C4-2B (cell line): ENCODE measurements around the gene DDX1.

Experiments
- H3K27ac ChIP-seq: fragments of 450-650 bp; 2 replicates; pipeline ENCODE4 v1.5.1; 2017
- ZFX ChIP-seq: fragments of 450-650 bp; IDR thresholded peaks from 2 replicates; pipeline ENCODE4 v1.6.1; 2017
- TF ChIP-seq, protein P1 (sequence below): fragments of 450-650 bp; conservative IDR thresholded peaks from 2 replicates; pipeline ENCODE4 v1.5.1; 2017; ENCODE audit warnings: mild to moderate bottlenecking

Gene DDX1

DNA sequence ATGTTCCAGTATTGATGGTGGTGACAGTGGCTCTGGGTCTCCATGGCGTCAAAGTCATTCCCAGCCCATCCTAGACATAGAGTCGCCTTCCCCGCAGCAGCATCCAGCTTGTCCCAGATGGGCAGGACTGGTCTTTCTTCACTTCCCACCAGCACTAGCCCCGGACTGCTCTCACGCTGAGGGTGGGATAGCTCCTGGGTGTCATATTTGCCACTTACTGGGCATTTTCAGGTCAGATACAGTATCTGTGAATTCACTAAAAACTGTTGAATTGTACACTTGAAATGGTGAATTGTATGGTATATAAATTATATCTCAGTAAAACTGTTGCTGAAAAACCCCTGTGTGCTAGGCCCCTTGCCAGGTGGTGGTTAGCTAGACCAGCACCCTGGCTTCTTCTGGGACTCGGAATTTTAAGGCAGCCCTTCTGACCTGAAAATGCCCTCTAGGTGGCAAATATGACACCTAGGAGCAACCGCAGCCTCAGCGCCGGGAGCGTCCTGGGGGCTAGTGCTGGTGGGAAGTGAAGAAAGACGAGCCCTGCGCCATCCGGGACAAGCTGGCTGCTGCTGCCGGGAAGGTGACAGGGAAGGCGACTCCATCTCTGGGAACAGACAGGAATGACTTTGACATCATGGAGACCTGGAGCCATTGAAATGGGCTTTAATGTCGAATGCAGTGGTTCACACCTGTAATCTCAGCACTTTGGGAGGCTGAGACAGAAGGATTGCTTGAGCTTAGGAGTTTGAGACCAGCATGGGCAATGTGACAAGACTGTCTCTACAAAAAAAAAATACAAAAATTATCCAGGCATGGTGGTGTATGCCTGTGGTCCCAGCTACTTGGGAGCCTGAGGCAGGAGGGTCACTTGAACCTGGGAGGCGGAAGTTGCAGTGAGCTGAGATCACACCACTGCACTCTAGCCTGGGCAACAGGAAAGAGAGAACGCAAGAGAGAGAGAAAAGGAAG, 56.2 kb downstream of the DDX1 start:
- no peak overlapping the region for H3K27ac ChIP-seq
- no peak for TF ChIP-seq ZFX
- TF ChIP-seq, protein P1, sequence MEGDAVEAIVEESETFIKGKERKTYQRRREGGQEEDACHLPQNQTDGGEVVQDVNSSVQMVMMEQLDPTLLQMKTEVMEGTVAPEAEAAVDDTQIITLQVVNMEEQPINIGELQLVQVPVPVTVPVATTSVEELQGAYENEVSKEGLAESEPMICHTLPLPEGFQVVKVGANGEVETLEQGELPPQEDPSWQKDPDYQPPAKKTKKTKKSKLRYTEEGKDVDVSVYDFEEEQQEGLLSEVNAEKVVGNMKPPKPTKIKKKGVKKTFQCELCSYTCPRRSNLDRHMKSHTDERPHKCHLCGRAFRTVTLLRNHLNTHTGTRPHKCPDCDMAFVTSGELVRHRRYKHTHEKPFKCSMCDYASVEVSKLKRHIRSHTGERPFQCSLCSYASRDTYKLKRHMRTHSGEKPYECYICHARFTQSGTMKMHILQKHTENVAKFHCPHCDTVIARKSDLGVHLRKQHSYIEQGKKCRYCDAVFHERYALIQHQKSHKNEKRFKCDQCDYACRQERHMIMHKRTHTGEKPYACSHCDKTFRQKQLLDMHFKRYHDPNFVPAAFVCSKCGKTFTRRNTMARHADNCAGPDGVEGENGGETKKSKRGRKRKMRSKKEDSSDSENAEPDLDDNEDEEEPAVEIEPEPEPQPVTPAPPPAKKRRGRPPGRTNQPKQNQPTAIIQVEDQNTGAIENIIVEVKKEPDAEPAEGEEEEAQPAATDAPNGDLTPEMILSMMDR, result no peak

DNA sequence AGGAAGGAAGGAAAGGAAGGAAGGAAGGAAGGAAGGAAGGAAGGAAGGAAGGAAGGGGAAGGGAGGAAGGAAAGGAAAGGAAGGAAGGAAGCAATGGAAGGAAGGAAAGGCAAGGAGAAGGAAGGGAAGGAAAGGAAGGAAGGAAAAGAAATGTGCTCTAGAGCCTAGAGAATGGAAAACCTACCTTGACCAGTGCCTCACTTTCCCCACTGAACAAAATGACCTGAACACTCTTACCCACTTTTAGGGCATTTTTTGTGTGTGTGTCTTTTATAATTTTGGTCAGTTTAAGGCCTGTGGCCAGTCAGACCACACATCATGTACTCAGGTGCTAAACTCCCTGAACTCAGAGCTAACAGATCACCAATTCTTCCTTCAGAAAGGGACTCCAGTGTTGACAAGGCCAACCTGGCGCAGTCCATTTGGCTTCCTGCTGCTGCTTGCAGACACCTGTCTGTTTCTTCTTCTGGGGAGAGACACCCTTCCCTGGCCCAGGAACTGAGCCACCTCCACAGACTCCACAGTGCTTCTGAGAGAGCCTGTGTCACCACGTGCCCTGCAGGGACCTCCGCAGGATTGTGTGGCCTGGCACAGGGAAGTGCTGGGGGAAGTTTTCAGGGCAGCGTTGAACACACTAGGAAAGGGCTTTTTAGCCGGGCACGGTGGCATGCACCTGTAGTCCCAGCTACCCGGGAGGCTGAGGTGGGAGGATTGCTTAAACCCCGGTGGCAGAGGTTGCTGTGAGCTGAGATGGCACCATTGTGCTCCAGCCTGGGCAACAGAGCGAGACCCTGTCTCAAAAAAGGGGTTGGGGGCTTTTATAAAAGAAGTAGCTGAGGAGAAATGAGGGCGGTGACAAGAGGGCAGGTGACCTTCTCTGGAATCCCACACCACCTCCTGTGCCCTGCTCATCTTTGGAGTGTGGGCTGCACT, 57.2 kb downstream of the DDX1 start:
- no peak for TF ChIP-seq ZFX
- TF ChIP-seq, protein P1, result no peak
- H3K27ac ChIP-seq, result no peak overlapping the region

DNA sequence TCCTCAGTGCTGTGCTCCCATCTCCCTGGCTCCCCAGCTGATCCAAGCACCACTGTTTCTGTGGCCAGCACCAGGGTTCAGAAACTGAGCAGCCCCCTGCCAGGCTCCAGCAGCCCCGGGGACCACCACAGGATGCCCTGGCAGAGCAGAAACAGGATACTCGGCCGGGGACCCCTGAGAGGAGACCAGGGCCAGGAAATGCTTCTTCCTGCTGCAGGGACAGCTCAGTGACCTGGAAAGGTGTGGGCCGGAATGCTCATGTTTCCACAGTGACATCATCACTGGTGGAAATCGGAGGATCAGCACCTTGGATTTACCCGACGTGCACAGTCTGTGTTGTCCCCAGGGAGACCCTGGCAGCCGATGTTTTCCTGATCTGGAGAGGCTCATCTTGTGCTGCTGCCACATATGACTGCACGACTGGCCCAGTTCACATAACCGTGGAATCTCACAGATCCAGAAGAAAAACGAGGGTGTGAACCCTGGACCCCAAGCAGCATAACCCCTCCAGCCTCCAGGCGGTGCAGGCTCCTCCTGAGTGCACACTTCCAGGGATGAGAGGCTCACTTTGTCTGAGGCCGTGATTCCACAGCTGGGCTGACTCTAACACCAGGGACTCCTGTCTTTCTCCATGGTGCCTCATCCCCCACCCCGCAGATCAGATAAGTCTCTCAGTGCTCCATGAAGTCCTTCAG, 58.0 kb downstream of the DDX1 start:
- TF ChIP-seq, protein P1, result no peak
- TF ChIP-seq ZFX, result no peak
- no peak overlapping the region for H3K27ac ChIP-seq

DNA sequence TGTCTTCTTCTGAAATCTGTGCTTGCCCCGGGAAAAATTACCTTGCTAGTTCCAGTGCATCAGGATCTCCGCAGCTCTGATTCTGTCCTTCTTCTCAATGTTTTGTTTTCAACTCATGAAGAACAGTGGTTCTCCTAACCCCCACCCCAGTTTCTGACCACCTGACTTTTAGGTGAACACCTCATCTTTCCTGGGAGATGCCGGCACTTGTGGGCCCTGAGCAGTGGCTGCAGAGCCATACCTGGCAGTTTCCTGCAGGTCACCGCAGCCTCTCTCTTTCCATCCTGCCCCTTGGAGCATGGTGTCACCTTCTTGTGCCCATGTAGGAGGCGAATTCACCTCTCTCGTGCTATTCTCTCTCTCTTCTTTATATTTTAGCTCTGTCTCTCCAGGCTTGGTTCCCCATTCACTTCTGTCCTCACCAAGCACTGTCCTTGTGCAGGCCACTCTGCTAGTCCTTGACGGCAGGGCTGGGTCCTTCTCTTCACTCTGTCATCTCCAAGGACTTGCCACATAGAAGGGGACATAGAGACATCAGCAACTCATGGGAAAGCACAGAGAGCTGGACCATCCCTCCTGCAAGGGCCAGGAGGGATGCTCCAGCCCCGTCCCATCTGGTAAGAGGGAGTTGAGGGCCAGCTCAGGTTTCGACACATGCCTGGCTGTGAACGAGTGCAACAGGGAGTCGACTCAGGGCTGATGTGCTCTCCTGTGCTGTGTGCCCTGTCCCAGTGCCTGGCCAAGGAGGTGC, 59.1 kb downstream of the DDX1 start:
- TF ChIP-seq, protein P1, result no peak
- TF ChIP-seq ZFX, result no peak
- H3K27ac ChIP-seq, result no peak overlapping the region

DNA sequence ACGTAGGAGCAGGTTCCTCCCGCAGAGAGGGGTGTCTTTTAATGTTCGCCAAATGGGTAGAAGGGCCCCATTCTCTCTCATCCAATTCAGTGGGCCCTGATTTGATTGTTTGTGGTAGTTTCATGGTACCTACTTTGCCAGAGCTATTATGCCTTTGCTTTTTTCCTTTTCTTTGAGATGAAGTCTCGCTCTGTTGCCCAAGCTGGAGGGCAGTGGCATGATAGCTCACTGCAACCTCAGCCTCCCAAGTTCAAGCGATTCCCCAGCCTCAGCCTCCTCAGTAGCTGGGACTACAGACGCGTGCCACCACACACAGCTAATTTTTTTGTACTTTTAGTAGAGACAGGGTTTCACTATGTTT, 59.7 kb downstream of the DDX1 start:
- no peak overlapping the region for H3K27ac ChIP-seq
- TF ChIP-seq, protein P1, result no peak
- no peak for TF ChIP-seq ZFX

DNA sequence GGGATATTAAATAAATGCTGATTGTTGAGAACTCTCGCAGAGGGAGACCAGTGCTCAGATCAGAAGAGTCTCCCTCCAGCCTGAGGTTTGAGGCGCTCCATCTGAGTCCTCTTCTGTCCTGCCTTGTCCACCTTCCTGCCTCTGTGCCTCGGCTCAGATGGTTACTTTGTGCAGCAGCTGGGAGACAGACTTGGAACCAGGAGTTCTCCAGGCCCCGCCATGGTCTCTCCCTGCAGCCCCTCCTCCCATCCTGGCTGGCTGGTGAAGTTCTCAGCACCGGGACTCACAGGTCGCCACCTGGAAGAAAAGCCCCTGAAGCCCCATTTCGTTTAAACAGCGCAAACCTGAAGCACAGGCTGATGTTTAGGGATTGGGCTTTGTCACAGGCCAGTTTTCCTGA, 60.6 kb downstream of the DDX1 start:
- no peak for TF ChIP-seq ZFX
- TF ChIP-seq, protein P1, result no peak
- no peak overlapping the region for H3K27ac ChIP-seq
